HL-60 (cell line): ENCODE data around the gene PLBD2.
A peak's percentile ranks its signal among the peaks of the same experiment; 100 is the strongest.

Source experiments
- DNase-seq, 2 experiments: peaks; one replicate each; pipeline ENCODE4 v3.0.0-alpha.2; 2010 to 2020; ENCODE audit warnings: low read depth in 1 of 2, low spot score in 1 of 2
- H3K27ac ChIP-seq: fragments of 250-450 bp; sonication (Bioruptor Pico); replicated peaks from 2 replicates; pipeline ENCODE4 v1.5.1; 2020; ENCODE audit warnings: mild to moderate bottlenecking, moderate library complexity
- H3K27me3 ChIP-seq: fragments of 250-450 bp; sonication (Bioruptor Pico); 2 replicates; pipeline ENCODE4 v1.5.1; 2021; ENCODE audit warnings: mild to moderate bottlenecking, moderate library complexity; ENCODE audit not compliant: insufficient read depth, poor library complexity, severe bottlenecking
- H3K4me3 ChIP-seq: replicated peaks from 2 replicates; pipeline ENCODE4 v1.5.1; 2011; ENCODE audit warnings: mild to moderate bottlenecking, control low read depth, low read length; ENCODE audit not compliant: insufficient read depth
- GABPA ChIP-seq: IDR thresholded peaks from 2 replicates; pipeline ENCODE4 v1.6.1; 2012; ENCODE audit warnings: low read depth
- POLR2AphosphoS5 ChIP-seq: IDR thresholded peaks from 2 replicates; pipeline ENCODE4 v1.6.1; 2012; ENCODE audit warnings: low read depth
- SPI1 ChIP-seq: IDR thresholded peaks from 2 replicates; pipeline ENCODE4 v1.6.1; 2012; ENCODE audit warnings: low read depth, mild to moderate bottlenecking, borderline replicate concordance
- TF ChIP-seq, protein P1 (sequence below): IDR thresholded peaks from 2 replicates; pipeline ENCODE4 v1.6.1; 2012; ENCODE audit warnings: low read depth; ENCODE audit not compliant: insufficient replicate concordance
- TF ChIP-seq, protein P2 (sequence below): IDR thresholded peaks from one replicate; pipeline ENCODE4 v1.5.1; 2011; ENCODE audit warnings: low read length, control low read depth, inconsistent platforms; ENCODE audit not compliant: insufficient read depth

The PLBD2 gene

DNA sequence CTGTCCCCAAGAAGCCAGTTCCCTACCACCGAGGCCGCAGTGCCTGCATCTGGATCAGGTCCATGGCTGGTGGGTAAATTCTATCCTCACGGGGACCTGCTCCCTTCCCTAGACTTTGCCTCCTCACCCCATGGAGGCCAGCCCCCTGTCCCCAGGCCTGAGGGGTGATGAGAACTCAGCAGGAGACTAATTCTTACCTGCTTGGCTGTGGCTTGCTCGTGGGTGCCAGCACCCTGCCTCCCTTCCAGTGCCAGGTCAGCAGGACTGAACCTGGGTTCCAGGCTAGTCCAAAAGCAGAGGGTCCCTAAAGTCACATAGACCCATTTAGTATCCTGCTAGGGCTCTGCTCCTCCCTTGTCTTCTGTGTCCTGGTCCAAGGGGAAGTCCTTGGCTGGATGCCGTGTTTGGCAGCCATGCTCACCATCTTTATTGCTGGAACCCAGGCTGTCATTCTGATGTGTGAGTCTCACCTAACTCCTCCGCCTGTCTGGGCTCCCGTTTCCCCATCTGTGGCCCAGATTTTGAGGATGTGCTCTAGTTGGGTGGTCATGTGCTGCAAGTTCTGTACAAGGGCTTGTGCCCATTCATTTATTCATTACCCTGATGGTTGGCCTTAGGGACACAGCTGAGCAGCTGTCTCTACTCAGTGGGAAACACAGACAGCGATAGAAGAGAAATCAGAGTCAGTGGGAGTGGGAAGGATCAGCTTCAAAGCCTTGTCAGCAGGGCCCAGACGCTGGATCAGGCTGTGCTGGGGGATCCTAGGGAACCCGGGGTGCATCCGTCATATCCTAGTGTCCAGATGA is 949 bp downstream of the PLBD2 start:
- TF ChIP-seq, protein P1, sequence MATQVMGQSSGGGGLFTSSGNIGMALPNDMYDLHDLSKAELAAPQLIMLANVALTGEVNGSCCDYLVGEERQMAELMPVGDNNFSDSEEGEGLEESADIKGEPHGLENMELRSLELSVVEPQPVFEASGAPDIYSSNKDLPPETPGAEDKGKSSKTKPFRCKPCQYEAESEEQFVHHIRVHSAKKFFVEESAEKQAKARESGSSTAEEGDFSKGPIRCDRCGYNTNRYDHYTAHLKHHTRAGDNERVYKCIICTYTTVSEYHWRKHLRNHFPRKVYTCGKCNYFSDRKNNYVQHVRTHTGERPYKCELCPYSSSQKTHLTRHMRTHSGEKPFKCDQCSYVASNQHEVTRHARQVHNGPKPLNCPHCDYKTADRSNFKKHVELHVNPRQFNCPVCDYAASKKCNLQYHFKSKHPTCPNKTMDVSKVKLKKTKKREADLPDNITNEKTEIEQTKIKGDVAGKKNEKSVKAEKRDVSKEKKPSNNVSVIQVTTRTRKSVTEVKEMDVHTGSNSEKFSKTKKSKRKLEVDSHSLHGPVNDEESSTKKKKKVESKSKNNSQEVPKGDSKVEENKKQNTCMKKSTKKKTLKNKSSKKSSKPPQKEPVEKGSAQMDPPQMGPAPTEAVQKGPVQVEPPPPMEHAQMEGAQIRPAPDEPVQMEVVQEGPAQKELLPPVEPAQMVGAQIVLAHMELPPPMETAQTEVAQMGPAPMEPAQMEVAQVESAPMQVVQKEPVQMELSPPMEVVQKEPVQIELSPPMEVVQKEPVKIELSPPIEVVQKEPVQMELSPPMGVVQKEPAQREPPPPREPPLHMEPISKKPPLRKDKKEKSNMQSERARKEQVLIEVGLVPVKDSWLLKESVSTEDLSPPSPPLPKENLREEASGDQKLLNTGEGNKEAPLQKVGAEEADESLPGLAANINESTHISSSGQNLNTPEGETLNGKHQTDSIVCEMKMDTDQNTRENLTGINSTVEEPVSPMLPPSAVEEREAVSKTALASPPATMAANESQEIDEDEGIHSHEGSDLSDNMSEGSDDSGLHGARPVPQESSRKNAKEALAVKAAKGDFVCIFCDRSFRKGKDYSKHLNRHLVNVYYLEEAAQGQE, result no peak
- TF ChIP-seq GABPA (no peak), SPI1 (no peak), POLR2AphosphoS5 (no peak)
- TF ChIP-seq, protein P2, sequence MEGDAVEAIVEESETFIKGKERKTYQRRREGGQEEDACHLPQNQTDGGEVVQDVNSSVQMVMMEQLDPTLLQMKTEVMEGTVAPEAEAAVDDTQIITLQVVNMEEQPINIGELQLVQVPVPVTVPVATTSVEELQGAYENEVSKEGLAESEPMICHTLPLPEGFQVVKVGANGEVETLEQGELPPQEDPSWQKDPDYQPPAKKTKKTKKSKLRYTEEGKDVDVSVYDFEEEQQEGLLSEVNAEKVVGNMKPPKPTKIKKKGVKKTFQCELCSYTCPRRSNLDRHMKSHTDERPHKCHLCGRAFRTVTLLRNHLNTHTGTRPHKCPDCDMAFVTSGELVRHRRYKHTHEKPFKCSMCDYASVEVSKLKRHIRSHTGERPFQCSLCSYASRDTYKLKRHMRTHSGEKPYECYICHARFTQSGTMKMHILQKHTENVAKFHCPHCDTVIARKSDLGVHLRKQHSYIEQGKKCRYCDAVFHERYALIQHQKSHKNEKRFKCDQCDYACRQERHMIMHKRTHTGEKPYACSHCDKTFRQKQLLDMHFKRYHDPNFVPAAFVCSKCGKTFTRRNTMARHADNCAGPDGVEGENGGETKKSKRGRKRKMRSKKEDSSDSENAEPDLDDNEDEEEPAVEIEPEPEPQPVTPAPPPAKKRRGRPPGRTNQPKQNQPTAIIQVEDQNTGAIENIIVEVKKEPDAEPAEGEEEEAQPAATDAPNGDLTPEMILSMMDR, result no peak
- Histone ChIP-seq H3K27me3 (no peaks in the 10 kb centered on the region), H3K4me3 (peak overlapping the region; percentile 87), H3K27ac (no peak overlapping the region)
- DNase-seq, result no peak

GRCh38 chr12:113359939-113360748 is 1.8 kb downstream of the PLBD2 start:
- Histone ChIP-seq H3K4me3 (no peak overlapping the region), H3K27me3 (no peaks in the 10 kb centered on the region), H3K27ac (no peak overlapping the region)
- DNase-seq, result no peak
- TF ChIP-seq, protein P1, result no peak
- TF ChIP-seq, protein P2, result no peak
- TF ChIP-seq GABPA (no peak), POLR2AphosphoS5 (no peak), SPI1 (no peak)

DNA sequence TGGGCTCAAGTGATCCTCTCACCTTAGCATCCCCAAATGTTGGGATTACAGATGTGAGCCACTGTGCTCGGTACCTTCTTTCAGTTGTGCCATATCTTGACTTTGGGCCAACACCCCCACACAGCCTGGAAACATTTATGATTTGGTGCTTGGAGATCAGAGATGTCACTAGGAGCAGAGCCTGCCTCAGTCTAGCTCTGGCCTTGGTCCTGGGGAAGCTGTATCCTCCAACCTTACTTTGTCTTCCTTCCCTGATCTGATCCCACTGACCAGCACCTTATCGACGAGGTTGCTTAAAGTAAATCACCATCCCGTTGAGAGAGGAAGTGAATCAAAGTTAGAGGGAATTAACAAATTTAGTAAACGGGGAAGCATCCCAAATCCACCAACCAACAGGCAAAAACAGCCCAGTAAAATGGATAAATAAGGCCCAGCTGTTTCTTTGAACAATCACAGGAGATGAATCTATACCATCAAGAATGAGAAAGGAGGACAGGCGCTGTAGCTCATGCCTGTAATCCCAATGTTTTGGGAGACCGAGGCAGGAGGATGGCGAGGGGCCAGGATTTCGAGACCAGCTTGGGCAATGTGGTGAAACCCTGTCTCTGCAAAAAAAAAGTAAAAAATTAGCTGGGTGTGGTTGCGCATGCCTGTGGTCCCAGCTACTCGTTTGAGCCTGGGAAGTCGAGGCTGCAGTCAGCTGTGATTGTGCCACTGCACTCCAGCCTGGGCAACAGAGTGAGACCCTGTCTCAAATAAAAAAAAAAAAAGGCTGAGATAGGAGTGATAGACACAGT is 3.4 kb downstream of the PLBD2 start:
- no peak overlapping the region for H3K27ac ChIP-seq
- no peak for DNase-seq

More for the DNA sequence above, 3.4 kb downstream of the PLBD2 start:
- Histone ChIP-seq H3K27me3 (no peaks in the 10 kb centered on the region), H3K4me3 (no peak overlapping the region)
- no peak; the same call in 1 of the 2 replicates for TF ChIP-seq SPI1
- TF ChIP-seq, protein P1, result peak; percentile 78
